ENCODE data around the gene SLC24A5.

Gene SLC24A5

GRCh38 chr15:48109856-48110531 lies 10.8 kb upstream of the SLC24A5 start:
- no peak overlapping the region for H3K4me2 ChIP-seq (ENCODE audit: low read depth, low read length)
- no peaks in the 10 kb centered on the region for H3K4me1 ChIP-seq (ENCODE audit: low read length)
- no peaks in the 10 kb centered on the region for H3K36me3 ChIP-seq (replicated peaks; ENCODE audit: insufficient read depth, low read length)
- no peak overlapping the region for H2AFZ ChIP-seq (ENCODE audit: low read length)
- no peaks in the 10 kb centered on the region for H3F3A ChIP-seq (ENCODE audit: insufficient read depth, low read length)
- no peaks in the 10 kb centered on the region for H4K20me1 ChIP-seq (ENCODE audit: insufficient read depth, low read length)
- no peak overlapping the region for H3K9ac ChIP-seq (ENCODE audit: low read length)
- no peak for DNase-seq
- no peaks in the 10 kb centered on the region for H3K27me3 ChIP-seq (replicated peaks; ENCODE audit: insufficient read depth, low read length)
- H3K9me2 ChIP-seq (replicated peaks; ENCODE audit: insufficient read depth, low read length), result no peaks in the 10 kb centered on the region
- TF ChIP-seq CTCF (IDR thresholded peaks at IDR 0.05; ENCODE audit: low read length), result no peak
- TF ChIP-seq EZH2phosphoT487 (IDR thresholded peaks at IDR 0.05; ENCODE audit: low read length), result no peak
- TF ChIP-seq EZH2 (optimal IDR thresholded peaks at IDR 0.05; ENCODE audit: low read depth, low read length), result no peak
- no peak overlapping the region for H3K4me3 ChIP-seq (ENCODE audit: low read length)
- no peaks in the 10 kb centered on the region for H3K79me2 ChIP-seq (ENCODE audit: low read length)
- no peak overlapping the region for H3K27ac ChIP-seq (ENCODE audit: low read length)
- H3K9me3 ChIP-seq (replicated peaks; ENCODE audit: insufficient read depth, low read length), result no peaks in the 10 kb centered on the region

GRCh38 chr15:48112242-48112641 lies 8.5 kb upstream of the SLC24A5 start:
- Histone ChIP-seq H3K4me3 (ENCODE audit: low read length) (no peak overlapping the region), H3K79me2 (ENCODE audit: low read length) (no peaks in the 10 kb centered on the region), H3K9me3 (replicated peaks; ENCODE audit: insufficient read depth, low read length) (no peaks in the 10 kb centered on the region), H3K27ac (ENCODE audit: low read length) (no peak overlapping the region), H3F3A (ENCODE audit: insufficient read depth, low read length) (no peaks in the 10 kb centered on the region), H4K20me1 (ENCODE audit: insufficient read depth, low read length) (no peaks in the 10 kb centered on the region), H3K4me2 (ENCODE audit: low read depth, low read length) (no peak overlapping the region), H3K27me3 (replicated peaks; ENCODE audit: insufficient read depth, low read length) (no peaks in the 10 kb centered on the region), H3K9ac (ENCODE audit: low read length) (no peak overlapping the region), H3K4me1 (ENCODE audit: low read length) (no peaks in the 10 kb centered on the region), H3K9me2 (replicated peaks; ENCODE audit: insufficient read depth, low read length) (no peaks in the 10 kb centered on the region), H2AFZ (ENCODE audit: low read length) (no peak overlapping the region), H3K36me3 (replicated peaks; ENCODE audit: insufficient read depth, low read length) (no peaks in the 10 kb centered on the region)
- peak; percentile 20; the same call in 1 of the 2 replicates for TF ChIP-seq CTCF (IDR thresholded peaks at IDR 0.05; ENCODE audit: low read length)
- TF ChIP-seq EZH2phosphoT487 (IDR thresholded peaks at IDR 0.05; ENCODE audit: low read length), result no peak
- no peak for TF ChIP-seq EZH2 (optimal IDR thresholded peaks at IDR 0.05; ENCODE audit: low read depth, low read length)
- DNase-seq, result no peak

GRCh38 chr15:48119277-48119676 lies 1.5 kb upstream of the SLC24A5 start:
- Histone ChIP-seq H3K9me2 (replicated peaks; ENCODE audit: insufficient read depth, low read length) (no peaks in the 10 kb centered on the region), H2AFZ (ENCODE audit: low read length) (no peak overlapping the region), H3K4me3 (ENCODE audit: low read length) (no peak overlapping the region), H3K27ac (ENCODE audit: low read length) (no peak overlapping the region), H3F3A (ENCODE audit: insufficient read depth, low read length) (no peaks in the 10 kb centered on the region), H3K9me3 (replicated peaks; ENCODE audit: insufficient read depth, low read length) (no peaks in the 10 kb centered on the region), H3K79me2 (ENCODE audit: low read length) (no peaks in the 10 kb centered on the region), H3K4me2 (ENCODE audit: low read depth, low read length) (no peak overlapping the region), H3K36me3 (replicated peaks; ENCODE audit: insufficient read depth, low read length) (no peaks in the 10 kb centered on the region), H4K20me1 (ENCODE audit: insufficient read depth, low read length) (no peaks in the 10 kb centered on the region), H3K27me3 (replicated peaks; ENCODE audit: insufficient read depth, low read length) (no peaks in the 10 kb centered on the region), H3K9ac (ENCODE audit: low read length) (no peak overlapping the region), H3K4me1 (ENCODE audit: low read length) (no peaks in the 10 kb centered on the region)
- no peak for TF ChIP-seq EZH2 (optimal IDR thresholded peaks at IDR 0.05; ENCODE audit: low read depth, low read length)
- TF ChIP-seq EZH2phosphoT487 (IDR thresholded peaks at IDR 0.05; ENCODE audit: low read length), result no peak
- no peak for TF ChIP-seq CTCF (IDR thresholded peaks at IDR 0.05; ENCODE audit: low read length)
- no peak for DNase-seq
